Thoracic aorta (tissue), 2 donors: ENCODE data around the gene SLC25A12. TPM values are rescaled to one million over a fixed set of nuclear protein-coding genes. Genes with fewer than 3 reads are reported as not detected.
A peak's percentile ranks its signal among the peaks of the same experiment; 100 is the strongest.

Source experiments
- ATAC-seq: fragments of 150-250 bp; one replicate; pipeline ENCODE4 v1.8.0; 2017; ENCODE audit warnings: low read depth; ENCODE audit not compliant: insufficient number of reproducible peaks, low FRiP score
- DNase-seq: peaks from one replicate; pipeline ENCODE4 v3.0.0-alpha.2; 2020; ENCODE audit warnings: low spot score
- H3K27ac ChIP-seq, 2 donors: fragments of 200-600 bp; sonication (generic); 1 replicate in 1 of 2; 2 replicates in 1 of 2; pipeline ENCODE4 v1.5.1; 2016; ENCODE audit warnings: mild to moderate bottlenecking in 2 of 2, moderate library complexity in 2 of 2
- H3K27me3 ChIP-seq: fragments of 200-600 bp; sonication (generic); replicated peaks from 2 replicates; pipeline ENCODE4 v1.6.0; 2016; ENCODE audit warnings: mild to moderate bottlenecking; ENCODE audit not compliant: insufficient read depth
- H3K36me3 ChIP-seq: fragments of 200-600 bp; sonication (generic); one replicate; pipeline ENCODE4 v1.5.1; 2016
- H3K4me1 ChIP-seq, 2 donors: fragments of 200-600 bp; sonication (generic); 1 replicate in 1 of 2; 2 replicates in 1 of 2; pipeline versions ENCODE4 v1.5.1 to v1.6.0; 2016; ENCODE audit warnings: low read depth in 2 of 2, mild to moderate bottlenecking in 1 of 2; ENCODE audit not compliant: control insufficient read depth in 1 of 2
- H3K4me3 ChIP-seq: fragments of 200-600 bp; sonication (generic); 2 replicates; pipeline ENCODE4 v1.5.1; 2016; ENCODE audit warnings: mild to moderate bottlenecking
- H3K9me3 ChIP-seq: fragments of 200-600 bp; sonication (generic); 2 replicates; pipeline ENCODE4 v1.5.1; 2016
- total RNA-seq, 2 donors: library from RNA; depleted of rRNA; stranded (reverse); fragments of >200 nt; gene quantifications; one replicate each; pipeline versions ENCODE4 v1.1.0 to v1.2.3, GENCODE V29; 2016
- TF ChIP-seq, protein P1 (sequence below): fragments of 200-600 bp; sonication (generic); IDR thresholded peaks from one replicate; pipeline ENCODE4 v1.5.1; 2019; ENCODE audit warnings: antibody characterized with exemption

Gene SLC25A12
- total RNA-seq, 2 donors from 2014 or later, result 27.2 to 39.3 TPM

GRCh38 chr2:171879865-171880264 is 14.2 kb downstream of the SLC25A12 start:
- DNase-seq (no peak), ATAC-seq (no peak)
- H3K36me3 ChIP-seq, result peaks cover 2% of the 10 kb centered on the region
- H3K27ac ChIP-seq, result no peak overlapping the region
- TF ChIP-seq, protein P1, sequence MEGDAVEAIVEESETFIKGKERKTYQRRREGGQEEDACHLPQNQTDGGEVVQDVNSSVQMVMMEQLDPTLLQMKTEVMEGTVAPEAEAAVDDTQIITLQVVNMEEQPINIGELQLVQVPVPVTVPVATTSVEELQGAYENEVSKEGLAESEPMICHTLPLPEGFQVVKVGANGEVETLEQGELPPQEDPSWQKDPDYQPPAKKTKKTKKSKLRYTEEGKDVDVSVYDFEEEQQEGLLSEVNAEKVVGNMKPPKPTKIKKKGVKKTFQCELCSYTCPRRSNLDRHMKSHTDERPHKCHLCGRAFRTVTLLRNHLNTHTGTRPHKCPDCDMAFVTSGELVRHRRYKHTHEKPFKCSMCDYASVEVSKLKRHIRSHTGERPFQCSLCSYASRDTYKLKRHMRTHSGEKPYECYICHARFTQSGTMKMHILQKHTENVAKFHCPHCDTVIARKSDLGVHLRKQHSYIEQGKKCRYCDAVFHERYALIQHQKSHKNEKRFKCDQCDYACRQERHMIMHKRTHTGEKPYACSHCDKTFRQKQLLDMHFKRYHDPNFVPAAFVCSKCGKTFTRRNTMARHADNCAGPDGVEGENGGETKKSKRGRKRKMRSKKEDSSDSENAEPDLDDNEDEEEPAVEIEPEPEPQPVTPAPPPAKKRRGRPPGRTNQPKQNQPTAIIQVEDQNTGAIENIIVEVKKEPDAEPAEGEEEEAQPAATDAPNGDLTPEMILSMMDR, result no peak
- peaks cover 15 to 29% of the 10 kb centered on the region in 2 donors for H3K4me1 ChIP-seq
- H3K4me3 ChIP-seq, result no peak overlapping the region
- no peaks in the 10 kb centered on the region for H3K27me3 ChIP-seq
- no peaks in the 10 kb centered on the region for H3K9me3 ChIP-seq

DNA sequence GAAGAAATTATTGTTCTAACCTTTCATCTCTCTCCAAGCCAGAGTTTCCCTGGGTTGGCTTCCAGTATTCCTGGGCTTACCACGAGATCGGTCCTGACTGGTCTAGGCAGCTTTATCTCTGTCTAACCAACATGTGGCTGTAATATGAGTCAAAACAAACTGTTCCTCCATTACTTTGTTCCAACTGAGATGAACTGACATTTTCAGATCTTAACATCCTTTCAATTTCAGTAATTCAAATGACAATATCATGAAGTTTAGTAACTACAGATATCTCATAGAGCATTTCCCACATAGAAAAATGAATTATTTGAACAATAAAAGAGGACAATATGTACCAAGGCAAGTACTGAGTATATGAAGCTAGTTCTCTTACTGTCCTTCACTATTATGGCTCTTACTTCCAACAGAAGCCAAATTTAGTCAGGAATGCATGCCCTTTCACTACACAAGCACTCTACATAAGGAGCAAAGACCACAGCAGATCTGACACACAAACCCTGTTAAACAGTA is 15.5 kb downstream of the SLC25A12 start:
- Histone ChIP-seq H3K27ac (peak overlapping the region; percentile 50 to 59), H3K27me3 (no peaks in the 10 kb centered on the region), H3K9me3 (no peaks in the 10 kb centered on the region), H3K4me1 (peaks cover 15 to 29% of the 10 kb centered on the region in 2 donors), H3K4me3 (peak overlapping the region; percentile 20), H3K36me3 (peaks cover 6% of the 10 kb centered on the region)
- DNase-seq (no peak), ATAC-seq (no peak)
- TF ChIP-seq, protein P1, result no peak

GRCh38 chr2:171874963-171875362 is 19.1 kb downstream of the SLC25A12 start:
- H3K27me3 ChIP-seq, result no peaks in the 10 kb centered on the region
- DNase-seq (no peak), ATAC-seq (no peak)
- TF ChIP-seq, protein P1, result no peak
- no peak overlapping the region for H3K27ac ChIP-seq
- H3K4me3 ChIP-seq, result no peak overlapping the region
- peaks cover 6% of the 10 kb centered on the region for H3K36me3 ChIP-seq
- H3K4me1 ChIP-seq, result peaks cover 12 to 22% of the 10 kb centered on the region in 2 donors
- no peaks in the 10 kb centered on the region for H3K9me3 ChIP-seq

GRCh38 chr2:171874517-171874916 is 19.5 kb downstream of the SLC25A12 start:
- Histone ChIP-seq H3K36me3 (peaks cover 6% of the 10 kb centered on the region), H3K27me3 (no peaks in the 10 kb centered on the region), H3K9me3 (no peaks in the 10 kb centered on the region), H3K4me3 (no peak overlapping the region), H3K27ac (no peak overlapping the region), H3K4me1 (peaks cover 12 to 17% of the 10 kb centered on the region in 2 donors)
- no peak for ATAC-seq
- DNase-seq, result no peak
- TF ChIP-seq, protein P1, result no peak

DNA sequence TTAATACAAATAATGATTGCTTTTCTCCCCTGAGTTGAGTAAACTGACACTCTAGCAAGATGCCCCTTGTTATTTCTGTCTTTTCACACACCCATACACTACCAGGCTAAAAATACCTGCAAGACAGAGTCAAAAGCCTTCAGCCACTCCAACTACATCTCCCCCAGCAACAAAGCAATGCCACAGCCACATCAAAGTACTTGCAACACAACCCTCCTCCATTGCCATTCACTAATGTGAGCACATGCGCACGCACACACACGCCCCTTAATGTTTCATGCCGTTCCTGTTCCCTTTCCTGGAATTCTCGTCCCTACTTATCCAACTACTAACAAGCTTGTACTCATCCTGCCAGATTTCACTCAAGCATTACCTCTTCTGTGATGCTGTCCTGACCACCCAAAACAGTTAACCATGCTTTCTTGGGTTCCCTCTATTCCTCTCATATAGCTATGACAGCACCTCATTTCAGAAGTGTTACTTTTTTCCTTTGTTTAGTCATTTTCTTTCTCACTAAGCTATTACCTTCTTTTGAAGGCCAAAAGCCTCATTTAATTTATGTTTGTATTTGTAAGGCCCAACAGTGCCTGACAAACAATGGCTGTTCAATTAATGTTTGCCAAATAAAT is 29.6 kb downstream of the SLC25A12 start:
- Histone ChIP-seq H3K4me3 (no peak overlapping the region), H3K9me3 (no peaks in the 10 kb centered on the region), H3K27me3 (no peaks in the 10 kb centered on the region), H3K27ac (no peak overlapping the region), H3K36me3 (no peaks in the 10 kb centered on the region), H3K4me1 (no peaks in the 10 kb centered on the region)
- ATAC-seq (no peak), DNase-seq (no peak)
- TF ChIP-seq, protein P1, result no peak
